GF-D8 (cell line): ENCODE results near the gene SUN2.
A peak's percentile ranks its signal among the peaks of the same experiment; 100 is the strongest.

ENCODE experiments used
- DNase-seq: peaks from one replicate; lab custom pipeline; 2025; lab: John Stamatoyannopoulos, UW

SUN2 gene

DNA sequence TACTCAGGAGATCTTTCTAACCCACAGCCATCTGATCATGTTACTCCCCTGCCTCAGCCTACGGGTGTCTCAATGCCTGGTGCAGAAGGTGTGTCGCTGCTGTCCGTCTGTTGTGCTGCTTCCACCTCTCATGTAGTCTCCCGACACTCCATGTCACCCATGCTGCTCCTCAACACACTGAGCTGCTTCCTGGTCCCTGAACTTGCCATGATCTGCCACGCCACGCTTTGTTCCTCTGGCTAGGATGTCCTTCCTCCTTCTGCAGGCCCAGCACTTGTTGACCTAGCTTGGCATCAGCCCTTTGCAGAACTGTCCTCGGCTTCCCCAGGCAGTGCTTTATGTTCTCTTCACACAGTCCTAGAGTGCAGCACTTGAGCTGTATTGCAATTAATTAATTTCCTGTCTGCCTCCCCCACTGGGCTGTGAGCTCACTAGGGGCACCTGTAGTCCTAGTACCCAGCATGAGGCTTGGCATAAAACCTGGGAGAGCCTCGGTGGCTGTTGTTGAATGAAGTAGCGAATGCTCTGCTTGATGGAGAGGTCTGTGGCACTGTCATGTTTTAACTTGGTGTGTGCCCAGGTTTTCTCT lies 40.5 kb downstream of the SUN2 start:
- DNase-seq: no peak

DNA sequence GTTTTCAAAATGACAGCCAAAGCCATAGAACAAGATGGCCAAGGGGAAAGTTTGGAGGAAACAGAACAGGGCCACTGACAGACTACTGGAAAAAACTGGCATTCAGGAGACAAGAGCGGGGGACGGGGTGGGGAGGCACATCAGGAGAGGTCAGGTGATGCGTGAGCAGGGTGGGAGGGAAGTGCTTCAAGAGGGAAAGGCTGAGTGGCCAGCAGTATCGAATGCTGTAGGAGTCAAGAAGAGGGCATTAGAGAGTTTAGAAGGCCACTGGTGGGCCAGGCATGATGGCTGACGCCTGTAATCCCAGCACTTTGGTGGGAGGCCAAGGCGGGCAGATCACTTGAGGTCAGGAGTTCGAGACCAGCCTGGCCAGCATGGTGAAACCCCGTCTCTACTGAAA lies 41.9 kb downstream of the SUN2 start:
- no peak for DNase-seq

- no peak for DNase-seq
These were observed 43.2 kb downstream of the SUN2 start for GRCh38 chr22:38712486-38713207.

- DNase-seq: no peak
These were observed 44.9 kb downstream of the SUN2 start for GRCh38 chr22:38710866-38711265.

DNA sequence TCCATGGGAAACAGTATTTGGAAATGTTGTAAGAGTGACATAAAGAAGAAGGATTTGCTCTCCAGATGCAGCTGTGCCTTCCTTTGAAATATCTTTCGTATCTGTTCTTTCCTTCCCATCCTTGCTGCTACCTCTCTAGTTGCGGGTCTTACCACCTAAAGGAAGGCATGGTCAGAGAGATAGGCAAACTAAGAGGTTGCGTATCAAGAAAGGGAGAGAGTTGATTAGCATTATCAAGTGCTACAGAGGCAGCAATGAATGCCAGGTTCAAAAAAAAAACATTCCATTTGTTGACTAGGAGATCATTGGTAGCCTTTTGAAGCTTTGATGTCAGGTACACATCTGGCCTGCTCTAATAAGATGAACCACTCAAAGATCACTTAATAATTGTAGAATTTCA lies 45.4 kb downstream of the SUN2 start:
- no peak for DNase-seq

DNA sequence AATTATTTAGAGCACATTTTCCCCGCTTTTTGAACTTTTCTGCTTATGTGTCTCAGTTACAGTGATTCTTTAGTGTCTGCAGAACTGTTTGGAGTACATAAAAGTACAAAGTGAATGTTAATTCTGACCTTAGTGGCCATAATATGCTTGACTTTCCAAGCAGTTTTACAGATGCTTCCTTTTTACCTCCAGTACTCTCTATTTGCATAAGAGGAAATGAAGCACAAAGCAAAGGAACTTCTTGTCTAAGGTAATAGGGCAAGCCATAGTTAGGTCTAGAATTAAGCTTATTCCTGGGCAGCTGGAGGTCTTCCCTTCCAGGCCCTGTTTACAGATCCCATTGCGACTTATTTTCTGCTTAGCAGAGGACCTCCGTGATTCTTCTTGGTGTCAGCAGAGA lies 46.5 kb downstream of the SUN2 start:
- DNase-seq: no peak

GRCh38 chr22:38707984-38708383 lies 47.8 kb downstream of the SUN2 start:
- DNase-seq: no peak

GRCh38 chr22:38707346-38707745 lies 48.5 kb downstream of the SUN2 start:
- peak; percentile 30 for DNase-seq

DNA sequence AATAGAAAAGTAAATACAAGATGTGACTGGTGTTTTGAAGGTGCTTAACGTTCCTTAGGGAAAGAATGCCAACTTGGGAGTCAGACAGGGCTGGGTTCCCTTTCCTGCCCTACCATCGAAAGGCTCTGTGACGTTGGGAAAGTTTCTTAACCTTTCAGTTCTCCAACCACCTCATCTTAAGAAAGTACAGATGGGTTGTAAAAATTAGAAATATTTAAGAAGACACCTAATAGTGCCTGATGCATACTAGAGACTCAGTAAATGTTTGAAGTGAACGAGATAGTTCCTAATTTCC lies 49.0 kb downstream of the SUN2 start:
- DNase-seq: no peak

DNA sequence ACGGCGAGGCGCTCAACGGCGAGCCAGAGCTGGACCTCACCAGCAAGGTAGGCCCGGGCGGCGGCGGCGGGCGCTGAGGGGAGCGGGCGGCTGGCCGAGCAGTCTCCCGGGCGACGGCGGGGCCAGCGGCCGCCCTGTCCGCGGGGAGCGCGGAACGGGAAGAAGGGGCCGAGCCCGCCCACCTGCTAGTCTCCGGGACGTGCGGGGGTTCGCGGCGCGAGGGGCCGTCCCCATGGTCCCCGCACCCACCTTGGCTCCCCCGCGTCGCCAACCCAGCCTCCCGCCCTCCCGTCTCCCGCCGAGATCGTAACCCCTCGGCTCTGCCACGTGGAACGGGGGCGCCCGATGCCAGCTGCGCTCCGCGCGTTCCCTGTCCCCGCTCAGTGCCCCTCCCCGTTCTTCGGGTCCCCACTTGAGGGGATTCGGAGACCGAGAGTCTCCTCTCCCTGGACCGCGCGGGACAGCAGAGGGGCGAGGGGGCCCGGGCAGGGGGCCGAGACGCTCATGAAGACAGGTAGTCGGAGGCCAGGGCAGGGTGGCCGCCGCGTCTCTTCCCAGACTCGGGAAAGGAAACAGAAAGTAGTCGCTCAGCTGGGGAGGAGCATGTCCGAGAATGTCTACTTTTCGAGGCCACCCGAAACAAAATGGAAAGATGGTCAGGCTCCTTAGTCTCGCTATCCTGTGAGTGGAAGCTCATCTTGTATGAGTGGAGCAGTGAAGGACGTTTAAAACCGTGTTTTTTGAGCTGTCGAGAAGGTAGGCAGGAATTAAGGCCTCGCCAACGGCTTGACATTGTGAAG lies 49.5 kb downstream of the SUN2 start:
- no peak for DNase-seq

DNA sequence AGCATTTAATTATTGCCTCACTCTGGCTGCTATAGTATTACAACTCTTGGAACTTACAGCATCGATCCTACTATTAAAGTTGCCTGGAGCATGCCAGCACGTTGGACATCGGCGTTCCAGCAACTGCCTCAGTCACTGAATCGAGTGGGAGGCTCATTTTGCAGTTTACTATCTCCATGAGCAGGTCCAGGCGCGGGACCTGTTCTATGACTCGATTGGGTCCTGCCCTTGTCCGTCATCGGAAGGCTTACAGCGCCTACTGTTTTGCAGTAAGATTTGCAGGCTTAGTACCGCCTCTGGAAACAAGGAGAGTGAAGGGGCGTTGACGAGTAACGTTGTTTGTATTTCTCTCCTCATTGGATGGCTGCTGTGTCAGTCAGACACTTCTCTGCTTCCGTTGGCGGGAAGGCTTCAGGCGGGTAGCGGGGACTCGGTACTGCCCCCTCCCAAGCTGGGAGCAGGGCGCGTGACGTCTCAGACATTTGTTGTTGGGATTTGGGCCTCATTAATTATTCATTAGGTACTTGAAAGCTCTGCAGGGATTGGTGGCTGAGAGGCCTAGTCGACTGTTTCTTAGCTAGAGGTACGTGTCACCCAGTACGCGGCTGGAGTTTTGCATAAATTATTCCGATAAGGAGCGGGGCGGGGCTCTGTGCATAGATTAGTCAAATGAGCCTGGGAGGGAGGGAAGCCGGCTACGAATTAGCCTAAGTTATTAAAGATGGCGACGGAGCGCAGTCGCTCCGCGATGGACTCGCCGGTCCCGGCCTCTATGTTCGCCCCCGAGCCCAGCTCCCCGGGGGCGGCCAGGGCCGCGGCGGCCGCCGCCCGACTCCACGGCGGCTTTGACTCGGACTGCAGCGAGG lies 50.3 kb downstream of the SUN2 start, which contains the start of gene GTPBP1:
GTPBP1 (plus strand) TSS at position 710 of the 866 bp plus-strand sequence; CDS start at position 722, 12 bp downstream.
- DNase-seq: peak; percentile 100

DNA sequence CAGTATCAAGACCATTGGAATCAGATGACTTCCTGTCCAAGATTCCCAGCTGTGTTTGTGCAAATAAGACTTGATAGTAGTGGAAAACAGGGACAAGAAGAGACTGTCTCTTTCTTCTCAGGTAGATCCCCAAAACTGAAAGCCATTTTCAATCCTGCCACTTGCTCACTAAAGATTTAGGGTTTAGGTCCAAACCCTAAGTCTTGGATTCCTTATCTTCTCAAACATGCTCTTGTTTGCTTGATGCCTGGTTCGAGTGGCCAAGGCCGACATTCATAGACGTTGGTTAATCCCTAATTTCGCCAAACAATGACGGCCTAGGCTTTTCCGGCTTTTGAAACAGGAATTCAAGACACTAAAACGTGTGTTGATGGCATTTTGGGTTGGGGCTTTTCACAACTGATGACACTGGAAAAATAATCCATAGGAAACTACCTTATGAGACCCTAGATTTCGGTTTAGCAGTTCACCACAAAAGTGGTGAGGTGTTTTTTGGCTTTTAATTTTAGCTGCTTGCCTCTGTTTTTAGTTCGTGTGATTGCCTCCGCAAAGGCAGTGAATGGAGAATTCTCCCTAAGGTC lies 51.1 kb downstream of the SUN2 start:
- no peak for DNase-seq

DNA sequence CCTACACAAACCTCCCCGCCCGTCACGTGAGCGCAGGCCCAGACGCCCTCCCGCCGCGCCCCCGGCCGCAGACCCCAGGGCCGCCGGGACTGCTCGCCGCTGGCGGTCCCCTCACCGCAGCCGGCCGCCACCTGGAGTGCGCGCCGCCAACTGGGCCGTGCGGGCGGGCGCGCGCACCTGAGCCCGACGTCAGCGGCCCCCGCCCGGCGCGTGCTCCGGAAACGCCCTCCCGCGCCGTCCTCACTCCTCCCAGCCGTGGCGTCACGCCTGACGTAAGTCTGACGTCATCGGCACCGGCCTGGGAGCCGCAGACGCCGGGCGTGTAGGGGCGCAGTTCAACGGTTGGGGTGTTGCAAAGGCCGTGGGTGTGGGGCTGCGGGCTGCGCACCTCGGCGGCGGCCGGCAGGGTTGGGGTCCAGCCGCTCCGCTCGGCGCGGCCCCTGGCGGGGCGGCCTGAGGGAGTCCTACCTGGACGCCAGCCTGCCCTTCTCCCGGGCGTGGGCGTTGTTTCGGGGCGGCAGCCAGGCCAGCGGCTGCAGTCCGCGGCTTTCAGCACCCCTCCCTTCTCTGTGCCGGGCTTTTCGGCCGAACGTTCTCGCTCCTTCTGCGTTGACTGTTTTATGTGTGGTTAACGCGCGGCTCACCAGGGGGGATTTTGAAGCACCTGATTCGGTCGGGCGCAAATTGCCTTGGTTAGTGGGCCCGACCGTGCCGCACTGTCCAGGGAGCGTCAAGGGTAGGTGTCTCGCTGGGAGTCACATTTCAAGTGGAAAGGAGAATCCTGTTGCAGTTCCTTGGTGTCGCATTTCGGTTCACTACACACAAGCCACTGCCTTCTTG lies 54.8 kb downstream of the SUN2 start, which contains the start of gene JOSD1:
JOSD1 (minus strand) TSS at position 155 of the 840 bp plus-strand sequence. CDS start 956 bp downstream, outside the sequence.
- peak; percentile 56 for DNase-seq

DNA sequence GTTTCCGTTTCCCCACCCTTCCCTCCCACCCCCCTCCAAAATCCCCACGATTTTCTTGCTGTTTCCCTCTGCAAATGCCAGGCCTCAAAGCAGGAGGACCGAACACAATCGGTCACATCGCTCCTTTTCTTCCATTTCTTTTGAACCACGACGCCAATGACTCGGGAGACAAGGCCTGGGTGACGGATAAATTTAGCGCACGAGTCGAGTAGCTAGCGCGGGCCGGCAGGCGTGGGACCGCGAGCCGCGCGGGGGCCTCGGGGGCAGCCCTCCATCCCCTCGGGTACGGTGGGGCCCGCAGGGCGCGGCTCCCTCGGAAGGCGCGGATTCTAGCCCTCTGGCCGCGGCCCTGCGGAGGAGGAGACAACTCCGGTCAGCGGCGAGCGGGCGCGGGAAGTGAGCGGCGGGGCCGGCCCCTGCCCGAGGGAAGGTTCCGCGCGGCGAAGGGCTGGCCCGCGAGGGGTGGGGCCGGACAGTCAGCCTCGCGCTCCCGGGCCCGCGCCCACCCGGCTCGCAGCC lies 55.5 kb downstream of the SUN2 start:
- no peak for DNase-seq

GRCh38 chr22:38699784-38700183 lies 56.0 kb downstream of the SUN2 start:
- no peak for DNase-seq

DNA sequence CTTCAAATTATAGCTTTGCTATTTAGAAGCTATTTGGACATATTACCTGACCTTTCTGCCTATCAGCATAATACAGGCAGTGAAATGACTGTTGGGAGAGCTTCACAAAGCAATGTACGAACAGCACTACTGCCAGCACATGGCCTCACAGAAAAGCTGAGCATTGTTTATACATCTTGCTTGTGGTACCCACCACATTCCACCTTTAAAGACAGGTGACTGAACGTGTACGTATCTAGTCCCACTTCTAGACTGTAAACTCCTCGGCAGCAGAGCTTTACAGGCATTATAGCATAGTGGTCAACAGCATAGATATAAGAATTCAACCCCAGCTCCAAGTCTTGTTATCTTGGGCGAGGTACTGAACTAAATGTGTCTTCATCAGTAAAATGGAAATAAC lies 56.7 kb downstream of the SUN2 start:
- DNase-seq: no peak

DNA sequence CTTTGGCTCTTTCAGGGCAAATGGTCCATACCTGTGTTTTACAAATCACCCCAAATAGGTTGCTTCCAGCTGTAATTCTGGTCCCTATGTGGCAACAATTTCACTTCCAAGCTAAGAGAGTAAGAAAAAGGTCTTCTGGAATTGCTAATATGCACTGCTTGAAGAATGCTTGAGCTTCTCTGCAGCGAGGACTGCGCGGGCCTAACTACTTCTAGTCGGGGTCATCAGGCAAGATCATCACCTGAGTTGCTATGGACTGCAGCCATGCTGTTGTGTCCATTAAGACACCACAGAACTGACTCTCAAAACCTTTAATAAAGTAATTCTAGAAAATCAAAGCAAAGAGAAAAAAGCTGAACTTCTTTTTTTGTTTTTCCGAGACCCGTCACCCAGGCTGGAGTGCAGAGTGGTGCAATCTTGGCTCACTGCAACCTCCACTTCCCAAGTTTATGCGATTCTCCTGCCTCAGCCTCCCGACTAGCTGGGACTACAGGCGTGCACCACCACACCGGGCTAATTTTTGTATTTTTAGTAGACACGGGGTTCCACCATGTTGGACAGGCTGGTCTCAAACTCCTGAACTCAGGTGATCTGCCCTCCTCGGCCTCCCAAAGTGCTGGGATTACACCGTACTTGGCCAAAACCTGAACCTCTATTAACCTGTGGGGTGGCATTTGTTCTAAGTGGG lies 57.2 kb downstream of the SUN2 start:
- no peak for DNase-seq

- DNase-seq: no peak
These were observed 58.2 kb downstream of the SUN2 start for GRCh38 chr22:38697425-38698089.
